Neuronal stem cell (in vitro differentiated cells): ENCODE data around the gene GZMM.

ENCODE experiments used
- DNase-seq: peaks from one replicate; pipeline ENCODE4 v3.0.0-alpha.2; 2013; ENCODE audit warnings: low spot score
- H2AFZ ChIP-seq: one replicate; pipeline ENCODE4 v1.6.1; 2013; ENCODE audit warnings: mild to moderate bottlenecking, low read length, inconsistent platforms
- H2AK5ac ChIP-seq: 2 replicates; pipeline ENCODE4 v1.6.1; 2013; ENCODE audit warnings: low read depth, mild to moderate bottlenecking, inconsistent platforms, low read length, moderate library complexity, mixed read lengths
- H2BK120ac ChIP-seq: 2 replicates; pipeline ENCODE4 v1.6.1; 2013; ENCODE audit warnings: low read depth, mild to moderate bottlenecking, inconsistent platforms, low read length, moderate library complexity, mixed read lengths
- H2BK12ac ChIP-seq: one replicate; pipeline ENCODE4 v1.6.1; 2013; ENCODE audit warnings: low read length, inconsistent platforms
- H2BK15ac ChIP-seq: 2 replicates; pipeline ENCODE4 v1.6.1; 2013; ENCODE audit warnings: mild to moderate bottlenecking, low read length, inconsistent platforms, mixed read lengths
- H2BK5ac ChIP-seq: one replicate; pipeline ENCODE4 v1.6.1; 2013; ENCODE audit warnings: inconsistent platforms, mild to moderate bottlenecking, low read length, moderate library complexity
- H3K14ac ChIP-seq: one replicate; pipeline ENCODE4 v1.6.1; 2013; ENCODE audit warnings: low read length, inconsistent platforms
- H3K18ac ChIP-seq: 2 replicates; pipeline ENCODE4 v1.6.1; 2013; ENCODE audit warnings: low read length, inconsistent platforms
- H3K23ac ChIP-seq: 2 replicates; pipeline ENCODE4 v1.6.1; 2013; ENCODE audit warnings: low read depth, mild to moderate bottlenecking, mixed read lengths, low read length, inconsistent platforms; ENCODE audit not compliant: poor library complexity
- H3K27ac ChIP-seq: replicated peaks from 3 replicates; pipeline ENCODE4 v1.5.1; 2013; ENCODE audit warnings: low read length, inconsistent platforms
- H3K27me3 ChIP-seq, 3 experiments: 2 replicates each; pipeline ENCODE4 v1.6.1; 2013; ENCODE audit warnings: low read length in 3 of 3, mild to moderate bottlenecking in 2 of 3, inconsistent platforms in 1 of 3, low read depth in 1 of 3, mixed read lengths in 1 of 3, moderate library complexity in 1 of 3; ENCODE audit not compliant: control insufficient read depth in 3 of 3, insufficient read depth in 3 of 3
- H3K36me3 ChIP-seq, 2 donors: replicated peaks in 1 of 2; 2 replicates each; pipeline ENCODE4 v1.6.1; 2013; ENCODE audit warnings: low read length in 2 of 2; ENCODE audit not compliant: control insufficient read depth in 2 of 2, insufficient read depth in 2 of 2
- H3K4ac ChIP-seq: 2 replicates; pipeline ENCODE4 v1.6.1; 2013; ENCODE audit warnings: inconsistent platforms, mild to moderate bottlenecking, low read length, moderate library complexity
- H3K4me1 ChIP-seq, 2 donors: 1 replicate in 1 of 2; 2 replicates in 1 of 2; pipeline ENCODE4 v1.6.1; 2013; ENCODE audit warnings: low read length in 2 of 2, low read depth in 1 of 2; ENCODE audit not compliant: control insufficient read depth in 2 of 2, insufficient read depth in 1 of 2
- H3K4me2 ChIP-seq: one replicate; pipeline ENCODE4 v1.6.1; 2013; ENCODE audit warnings: mild to moderate bottlenecking, low read length, inconsistent platforms; ENCODE audit not compliant: insufficient read depth, poor library complexity, severe bottlenecking
- H3K4me3 ChIP-seq, 2 donors: 2 replicates each; pipeline ENCODE4 v1.5.1; 2013; ENCODE audit warnings: low read length in 2 of 2, mild to moderate bottlenecking in 2 of 2, inconsistent platforms in 1 of 2, moderate library complexity in 1 of 2
- H3K79me1 ChIP-seq: one replicate; pipeline ENCODE4 v1.6.1; 2013; ENCODE audit warnings: low read depth, mild to moderate bottlenecking, inconsistent platforms, low read length, moderate library complexity
- H3K9ac ChIP-seq: one replicate; pipeline ENCODE4 v1.6.1; 2013; ENCODE audit warnings: mild to moderate bottlenecking, low read depth, low read length, inconsistent platforms; ENCODE audit not compliant: poor library complexity
- H3K9me3 ChIP-seq, 2 donors: replicated peaks in 1 of 2; 2 replicates each; pipeline versions ENCODE3 to v1.6.1; 2013; ENCODE audit warnings: low read length in 2 of 2, mild to moderate bottlenecking in 2 of 2, inconsistent platforms in 1 of 2, low read depth in 1 of 2, mixed read lengths in 1 of 2, moderate library complexity in 1 of 2; ENCODE audit not compliant: control insufficient read depth in 2 of 2, insufficient read depth in 1 of 2
- H4K8ac ChIP-seq: one replicate; pipeline ENCODE4 v1.6.1; 2013; ENCODE audit warnings: low read depth, mild to moderate bottlenecking, inconsistent platforms, low read length, moderate library complexity
- H4K91ac ChIP-seq: one replicate; pipeline ENCODE4 v1.6.1; 2013; ENCODE audit warnings: low read length, low read depth, mild to moderate bottlenecking, inconsistent platforms; ENCODE audit not compliant: poor library complexity
- WGBS, 2 donors: extraction: QIAGEN DNeasy Blood & Tissue Kit; methylation state at CpG; one replicate each; pipeline ENCODE4 v1.1.7; 2013; ENCODE audit warnings: missing lambda C conversion rate in 2 of 2, mixed read lengths in 1 of 2; ENCODE audit not compliant: insufficient read length in 2 of 2, insufficient replicate concordance in 1 of 2; ENCODE audit errors: extremely low coverage in 2 of 2; 5-methylcytosine and 5-hydroxymethylcytosine counted together

Gene GZMM

DNA sequence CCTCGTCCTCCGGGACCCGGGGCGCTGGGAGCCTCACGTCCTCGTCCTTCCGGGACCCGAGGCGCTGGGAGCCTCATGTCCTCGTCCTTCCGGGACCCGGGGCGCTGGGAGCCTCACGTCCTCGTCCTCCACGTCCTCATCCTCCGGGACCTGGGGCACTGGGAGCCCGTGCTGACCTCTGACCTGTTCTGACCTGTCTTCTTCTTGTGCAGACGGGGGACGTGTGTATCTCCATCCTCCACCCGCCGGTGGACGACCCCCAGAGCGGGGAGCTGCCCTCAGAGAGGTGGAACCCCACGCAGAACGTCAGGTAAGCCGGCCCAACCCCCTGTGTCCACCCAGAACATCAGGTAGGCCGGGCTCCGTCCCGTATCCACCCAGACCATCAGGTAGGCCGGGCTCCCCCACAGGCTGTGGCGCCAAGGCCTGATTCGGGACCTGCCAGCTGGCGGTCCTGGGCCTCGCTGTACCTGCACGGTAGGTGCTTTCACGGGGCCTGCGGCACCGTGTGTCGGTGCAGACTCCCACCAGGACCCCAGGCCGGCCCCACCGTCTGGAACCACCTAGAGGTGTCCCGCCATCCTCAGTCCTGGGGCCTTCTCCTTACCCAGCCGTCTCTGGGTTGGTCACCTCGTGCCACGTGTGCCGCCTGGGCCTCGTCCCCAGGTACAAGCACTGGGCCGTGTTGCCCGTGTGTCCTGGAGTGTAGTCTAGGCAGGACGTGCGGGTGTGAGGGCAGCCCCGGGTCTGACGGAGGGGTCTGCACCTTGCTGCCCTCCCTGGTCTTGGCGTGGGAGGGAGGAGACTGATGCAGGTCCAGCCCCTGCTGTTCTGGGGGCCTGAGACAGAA is 7.6 kb upstream of the GZMM start:
- H3K36me3 ChIP-seq = peaks cover 39 to 66% of the 10 kb centered on the region in 2 donors
- H2BK15ac ChIP-seq = no peak overlapping the region
- peak overlapping the region; percentile 85 for H3K23ac ChIP-seq
- H3K27ac ChIP-seq = no peak overlapping the region
- H4K8ac ChIP-seq = no peak overlapping the region
- no peak for DNase-seq
- no peaks in the 10 kb centered on the region for H3K27me3 ChIP-seq
- no peak overlapping the region for H2BK5ac ChIP-seq
- no peak overlapping the region for H3K4me2 ChIP-seq
- H2AFZ ChIP-seq = no peak overlapping the region
- peak overlapping the region; percentile 60 for H3K9ac ChIP-seq
- no peaks in the 10 kb centered on the region for H3K9me3 ChIP-seq
- no peak overlapping the region for H2BK12ac ChIP-seq
- peaks cover 6 to 11% of the 10 kb centered on the region in 2 donors for H3K4me1 ChIP-seq
- no peak overlapping the region for H3K4me3 ChIP-seq
- H3K79me1 ChIP-seq = peaks cover 50% of the 10 kb centered on the region
- H3K18ac ChIP-seq = no peak overlapping the region
- no peak overlapping the region for H2AK5ac ChIP-seq
- no peak overlapping the region for H2BK120ac ChIP-seq
- no peak overlapping the region for H3K14ac ChIP-seq
- H3K4ac ChIP-seq = no peak overlapping the region
- no CpG with 5 or more reads among the region's 55 CpGs for WGBS, 2 donors
- no peak overlapping the region for H4K91ac ChIP-seq

DNA sequence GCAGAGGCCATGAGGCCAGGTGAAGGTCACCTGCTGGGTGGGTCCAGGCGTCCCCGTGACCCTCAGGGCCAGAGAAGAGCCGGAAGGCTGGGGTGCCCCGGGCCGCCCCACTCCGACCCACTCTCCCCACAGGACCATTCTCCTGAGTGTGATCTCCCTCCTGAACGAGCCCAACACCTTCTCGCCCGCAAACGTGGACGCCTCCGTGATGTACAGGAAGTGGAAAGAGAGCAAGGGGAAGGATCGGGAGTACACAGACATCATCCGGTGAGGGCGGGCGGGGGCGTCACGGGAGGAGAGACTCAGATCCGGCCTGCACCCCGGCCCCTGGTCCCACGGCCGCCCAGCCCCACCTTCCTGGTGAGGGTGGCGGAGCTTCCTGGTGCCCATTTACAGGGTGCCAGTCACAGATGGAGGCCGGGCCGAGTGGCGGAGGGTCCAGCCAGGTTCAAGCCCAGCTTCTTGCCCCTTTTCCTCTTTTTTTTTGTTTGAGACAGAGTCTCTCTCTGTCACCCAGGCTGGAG is 6.9 kb upstream of the GZMM start:
- no peak overlapping the region for H3K9ac ChIP-seq
- peak overlapping the region; percentile 85 for H3K23ac ChIP-seq
- H3K14ac ChIP-seq = no peak overlapping the region
- H2BK12ac ChIP-seq = peak overlapping the region; percentile 58
- no peak overlapping the region for H2AFZ ChIP-seq
- H3K18ac ChIP-seq = no peak overlapping the region
- peaks cover 6 to 11% of the 10 kb centered on the region in 2 donors for H3K4me1 ChIP-seq
- H3K27ac ChIP-seq = no peak overlapping the region
- H3K27me3 ChIP-seq = no peaks in the 10 kb centered on the region
- H3K4me2 ChIP-seq = no peak overlapping the region
- H2AK5ac ChIP-seq = no peak overlapping the region
- H4K91ac ChIP-seq = no peak overlapping the region
- no peak overlapping the region for H2BK120ac ChIP-seq
- H3K79me1 ChIP-seq = peaks cover 50% of the 10 kb centered on the region
- H4K8ac ChIP-seq = no peak overlapping the region
- H3K9me3 ChIP-seq = no peaks in the 10 kb centered on the region
- peaks cover 43 to 73% of the 10 kb centered on the region in 2 donors for H3K36me3 ChIP-seq
- no peak for DNase-seq
- H2BK15ac ChIP-seq = no peak overlapping the region
- H2BK5ac ChIP-seq = no peak overlapping the region
- WGBS, 2 donors = no CpG with 5 or more reads among the region's 26 CpGs
- no peak overlapping the region for H3K4me3 ChIP-seq
- no peak overlapping the region for H3K4ac ChIP-seq

DNA sequence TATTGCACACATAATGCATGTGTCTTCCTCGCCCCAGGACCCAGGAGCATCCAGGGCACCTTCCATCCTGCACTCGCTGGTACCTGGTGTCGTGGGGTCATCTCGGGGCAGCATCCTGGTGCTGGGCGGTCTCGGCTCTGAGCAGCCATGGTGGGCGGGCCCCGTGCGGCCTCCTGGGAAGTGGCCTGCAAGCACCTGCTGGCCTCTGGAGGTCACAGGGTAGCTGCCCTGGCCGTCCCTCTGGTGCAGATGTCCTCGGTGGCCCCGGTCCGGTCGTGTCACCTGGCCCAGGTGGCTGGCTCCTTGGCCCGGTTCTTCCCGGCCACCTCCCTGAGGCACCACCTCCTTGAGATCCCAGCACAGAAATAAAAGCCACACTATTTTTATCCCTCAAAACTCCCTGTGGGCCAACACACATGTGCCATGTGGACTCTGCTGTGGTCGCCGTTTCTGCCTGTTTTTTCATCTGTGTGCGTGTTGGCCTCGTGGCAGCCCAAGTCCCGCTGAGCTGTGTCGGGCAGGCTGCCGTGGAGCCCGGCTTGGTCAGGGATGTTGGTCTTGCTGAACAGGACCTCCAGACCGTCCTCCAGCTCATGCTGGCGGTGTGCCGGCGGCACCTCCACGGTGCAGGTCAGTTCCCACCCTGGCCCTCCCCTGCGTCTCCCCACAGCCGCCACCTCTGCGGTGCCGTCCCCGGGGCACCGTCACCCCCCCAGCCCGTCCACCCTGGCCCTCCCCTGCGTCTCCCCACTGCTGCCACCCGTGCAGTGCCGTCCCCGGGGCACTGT is 5.0 kb upstream of the GZMM start:
- no peak overlapping the region for H3K4me3 ChIP-seq
- H2BK5ac ChIP-seq = no peak overlapping the region
- H3K36me3 ChIP-seq = peaks cover 49 to 78% of the 10 kb centered on the region in 2 donors

More for the DNA sequence above, 5.0 kb upstream of the GZMM start:
- H4K91ac ChIP-seq = no peak overlapping the region
- peak overlapping the region; percentile 11 for H3K18ac ChIP-seq
- H3K4ac ChIP-seq = no peak overlapping the region
- no peak overlapping the region for H2AK5ac ChIP-seq
- peak overlapping the region; percentile 55 for H3K23ac ChIP-seq
- no peak for DNase-seq
- no peaks in the 10 kb centered on the region for H3K27me3 ChIP-seq
- peaks cover 0 to 1% of the 10 kb centered on the region in 2 donors for H3K4me1 ChIP-seq
- H3K9me3 ChIP-seq = no peaks in the 10 kb centered on the region
- H3K9ac ChIP-seq = peak overlapping the region; percentile 44
- WGBS, 2 donors = no CpG with 5 or more reads among the region's 40 CpGs
- H4K8ac ChIP-seq = no peak overlapping the region
- no peak overlapping the region for H2BK12ac ChIP-seq
- no peak overlapping the region for H3K4me2 ChIP-seq
- H2BK15ac ChIP-seq = no peak overlapping the region
- no peak overlapping the region for H3K14ac ChIP-seq
- H3K79me1 ChIP-seq = peaks cover 39% of the 10 kb centered on the region
- H2AFZ ChIP-seq = no peak overlapping the region
- H2BK120ac ChIP-seq = no peak overlapping the region
- no peak overlapping the region for H3K27ac ChIP-seq
